ENCODE results near the gene ADIPOR1. TPM values are rescaled to one million over a fixed set of nuclear protein-coding genes. Genes with fewer than 3 reads are reported as not detected.
"Not testable (repeated sequence)": the region's sequence is repeated elsewhere in the genome, so short reads cannot be mapped to it uniquely, and the experiment has no call there.

The ADIPOR1 gene
- total RNA-seq, 1 donor from 2014 or later, result 73.9 TPM

GRCh38 chr1:202919615-202920014 lies 38.5 kb downstream of the ADIPOR1 start:
- H3K36me3 Mint-ChIP-seq (ENCODE audit: low read depth), result peaks cover 19% of the 10 kb centered on the region
- H3K9me3 Mint-ChIP-seq (ENCODE audit: low read depth), result no peaks in the 10 kb centered on the region
- TF ChIP-seq CTCF (IDR thresholded peaks at IDR 0.05), result no peak
- no peak overlapping the region for H3K4me3 Mint-ChIP-seq (ENCODE audit: unreplicated experiment)
- H3K27me3 Mint-ChIP-seq (ENCODE audit: low read depth), result no peaks in the 10 kb centered on the region
- H3K27ac Mint-ChIP-seq (ENCODE audit: unreplicated experiment), result no peak overlapping the region
- H3K4me1 Mint-ChIP-seq (ENCODE audit: low read depth), result peaks cover 14% of the 10 kb centered on the region
- DNase-seq (ENCODE audit: low spot score), result no peak

- peaks cover 43% of the 10 kb centered on the region for H3K36me3 Mint-ChIP-seq (ENCODE audit: low read depth)
- H3K27ac Mint-ChIP-seq (ENCODE audit: unreplicated experiment), result no peak overlapping the region
- TF ChIP-seq CTCF (IDR thresholded peaks at IDR 0.05), result no peak
- H3K4me1 Mint-ChIP-seq (ENCODE audit: low read depth), result no peaks in the 10 kb centered on the region
- H3K4me3 Mint-ChIP-seq (ENCODE audit: unreplicated experiment), result no peak overlapping the region
- no peaks in the 10 kb centered on the region for H3K27me3 Mint-ChIP-seq (ENCODE audit: low read depth)
- DNase-seq (ENCODE audit: low spot score), result no peak
- no peaks in the 10 kb centered on the region for H3K9me3 Mint-ChIP-seq (ENCODE audit: low read depth)
Observed at GRCh38 chr1:202915146-202915545, 43.0 kb downstream of the ADIPOR1 start.

- not testable (repeated sequence) for H3K9me3 Mint-ChIP-seq (ENCODE audit: low read depth); H3K4me1 Mint-ChIP-seq (ENCODE audit: low read depth); H3K27ac Mint-ChIP-seq (ENCODE audit: unreplicated experiment)
Observed at GRCh38 chr1:202912476-202912875, 45.6 kb downstream of the ADIPOR1 start.

GRCh38 chr1:202909494-202909893 lies 48.6 kb downstream of the ADIPOR1 start:
- DNase-seq (ENCODE audit: low spot score), result no peak
- Mint-ChIP-seq H3K36me3 (ENCODE audit: low read depth) (peaks cover 31% of the 10 kb centered on the region), H3K27me3 (ENCODE audit: low read depth) (no peaks in the 10 kb centered on the region), H3K4me3 (ENCODE audit: unreplicated experiment) (no peak overlapping the region), H3K9me3 (ENCODE audit: low read depth) (no peaks in the 10 kb centered on the region), H3K4me1 (ENCODE audit: low read depth) (no peaks in the 10 kb centered on the region), H3K27ac (ENCODE audit: unreplicated experiment) (no peak overlapping the region)
- TF ChIP-seq CTCF (IDR thresholded peaks at IDR 0.05), result no peak

More at GRCh38 chr1:202912476-202912875, 45.6 kb downstream of the ADIPOR1 start:
- not testable (repeated sequence) for H3K4me3 Mint-ChIP-seq (ENCODE audit: unreplicated experiment); DNase-seq (ENCODE audit: low spot score); H3K27me3 Mint-ChIP-seq (ENCODE audit: low read depth)
- H3K36me3 Mint-ChIP-seq (ENCODE audit: low read depth), result peaks cover 29% of the 10 kb centered on the region

DNA sequence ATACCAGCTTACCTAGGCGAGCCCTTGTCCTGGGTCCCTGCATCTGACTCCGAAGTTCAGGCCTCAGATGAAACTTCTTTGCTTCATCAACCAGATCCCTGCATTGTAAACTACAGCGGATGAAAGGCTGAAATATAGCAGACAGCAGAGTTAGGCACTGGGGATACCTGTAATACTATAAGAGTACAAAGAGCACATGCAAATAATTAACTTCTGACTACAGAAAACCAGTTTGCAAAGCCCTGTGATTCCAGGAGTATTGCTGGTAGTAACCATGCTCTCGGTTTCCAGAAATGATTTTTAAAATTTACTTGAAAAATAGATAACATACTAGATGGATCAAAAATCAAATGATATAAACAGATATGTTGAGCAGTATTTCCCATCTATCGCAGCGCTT lies 49.1 kb downstream of the ADIPOR1 start:
- Mint-ChIP-seq H3K27ac (ENCODE audit: unreplicated experiment) (no peak overlapping the region), H3K9me3 (ENCODE audit: low read depth) (no peaks in the 10 kb centered on the region), H3K27me3 (ENCODE audit: low read depth) (no peaks in the 10 kb centered on the region), H3K36me3 (ENCODE audit: low read depth) (peaks cover 31% of the 10 kb centered on the region), H3K4me3 (ENCODE audit: unreplicated experiment) (no peak overlapping the region), H3K4me1 (ENCODE audit: low read depth) (no peaks in the 10 kb centered on the region)
- no peak for TF ChIP-seq CTCF (IDR thresholded peaks at IDR 0.05)
- no peak for DNase-seq (ENCODE audit: low spot score)

- TF ChIP-seq CTCF (IDR thresholded peaks at IDR 0.05), result no peak
- H3K36me3 Mint-ChIP-seq (ENCODE audit: low read depth), result peaks cover 20% of the 10 kb centered on the region
Observed at GRCh38 chr1:202905331-202905730, 52.8 kb downstream of the ADIPOR1 start.

DNA sequence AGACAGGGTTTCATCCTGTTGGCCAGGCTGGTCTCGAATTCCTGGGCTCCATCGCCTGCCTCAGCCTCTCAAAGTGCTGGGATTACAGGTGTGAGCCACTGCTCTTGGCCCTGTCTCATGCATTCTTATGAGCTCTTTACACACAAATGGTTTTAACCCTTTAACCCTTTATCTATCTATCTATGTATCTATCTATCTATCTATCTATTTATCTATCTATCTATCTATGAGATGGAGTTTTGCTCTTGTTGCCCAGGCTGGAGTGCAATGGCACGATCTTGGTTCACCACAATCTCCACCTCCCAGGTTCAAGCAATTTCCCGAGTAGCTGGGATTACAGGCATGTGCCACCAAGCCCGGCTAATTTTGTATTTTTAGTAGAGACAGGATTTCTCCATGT lies 54.3 kb downstream of the ADIPOR1 start:
- not testable (repeated sequence) for H3K4me1 Mint-ChIP-seq (ENCODE audit: low read depth); H3K9me3 Mint-ChIP-seq (ENCODE audit: low read depth); DNase-seq (ENCODE audit: low spot score); H3K4me3 Mint-ChIP-seq (ENCODE audit: unreplicated experiment); H3K27ac Mint-ChIP-seq (ENCODE audit: unreplicated experiment); H3K27me3 Mint-ChIP-seq (ENCODE audit: low read depth)
- peaks cover 20% of the 10 kb centered on the region for H3K36me3 Mint-ChIP-seq (ENCODE audit: low read depth)

More at GRCh38 chr1:202905331-202905730, 52.8 kb downstream of the ADIPOR1 start:
- H3K4me1 Mint-ChIP-seq (ENCODE audit: low read depth), result no peaks in the 10 kb centered on the region
- DNase-seq (ENCODE audit: low spot score), result no peak
- no peaks in the 10 kb centered on the region for H3K27me3 Mint-ChIP-seq (ENCODE audit: low read depth)
- no peak overlapping the region for H3K4me3 Mint-ChIP-seq (ENCODE audit: unreplicated experiment)
- no peaks in the 10 kb centered on the region for H3K9me3 Mint-ChIP-seq (ENCODE audit: low read depth)
- no peak overlapping the region for H3K27ac Mint-ChIP-seq (ENCODE audit: unreplicated experiment)
